ENCODE data around the gene CMTM2.

GRCh38 chr16:66612422-66612821, 33.2 kb downstream of the CMTM2 start:
- no peak for TF ChIP-seq CTCF (IDR thresholded peaks at IDR 0.05)
- TF ChIP-seq POLR2A (IDR thresholded peaks at IDR 0.05), result no peak
- TF ChIP-seq POLR2AphosphoS5 (IDR thresholded peaks at IDR 0.05), result no peak
- no peak for TF ChIP-seq EP300 (IDR thresholded peaks at IDR 0.05)

All from suprapubic skin (tissue), 4 donors.